PFSK-1 (cell line): ENCODE data around the gene DAGLA.

Experiments
- FOXP2 ChIP-seq: optimal IDR thresholded peaks from 2 replicates; pipeline ENCODE3; 2011; ENCODE audit warnings: borderline replicate concordance, control low read depth, inconsistent platforms; ENCODE audit not compliant: insufficient read depth; ENCODE audit errors: extremely low read length, extremely low read depth
- POLR2AphosphoS5 ChIP-seq: IDR thresholded peaks from 2 replicates; pipeline ENCODE4 v1.6.1; 2012; ENCODE audit warnings: low read depth, mild to moderate bottlenecking, control low read depth, low read length, moderate library complexity
- SIN3A ChIP-seq: IDR thresholded peaks from 2 replicates; pipeline ENCODE4 v1.6.1; 2012; ENCODE audit warnings: mild to moderate bottlenecking, low read length, moderate library complexity, borderline replicate concordance; ENCODE audit not compliant: insufficient read depth
- TAF1 ChIP-seq: IDR thresholded peaks from 2 replicates; pipeline ENCODE4 v1.6.1; 2012; ENCODE audit warnings: low read length, control low read depth, borderline replicate concordance; ENCODE audit not compliant: insufficient read depth
- TF ChIP-seq, protein P1 (sequence below), 2 experiments: IDR thresholded peaks; 2 replicates each; pipeline versions ENCODE4 v1.6.1 to v1.8.0; 2011 to 2012; ENCODE audit warnings: low read depth in 2 of 2, low read length in 2 of 2, control low read depth in 1 of 2, inconsistent platforms in 1 of 2, mild to moderate bottlenecking in 1 of 2, moderate library complexity in 1 of 2; ENCODE audit not compliant: insufficient read depth in 1 of 2

Gene DAGLA

DNA sequence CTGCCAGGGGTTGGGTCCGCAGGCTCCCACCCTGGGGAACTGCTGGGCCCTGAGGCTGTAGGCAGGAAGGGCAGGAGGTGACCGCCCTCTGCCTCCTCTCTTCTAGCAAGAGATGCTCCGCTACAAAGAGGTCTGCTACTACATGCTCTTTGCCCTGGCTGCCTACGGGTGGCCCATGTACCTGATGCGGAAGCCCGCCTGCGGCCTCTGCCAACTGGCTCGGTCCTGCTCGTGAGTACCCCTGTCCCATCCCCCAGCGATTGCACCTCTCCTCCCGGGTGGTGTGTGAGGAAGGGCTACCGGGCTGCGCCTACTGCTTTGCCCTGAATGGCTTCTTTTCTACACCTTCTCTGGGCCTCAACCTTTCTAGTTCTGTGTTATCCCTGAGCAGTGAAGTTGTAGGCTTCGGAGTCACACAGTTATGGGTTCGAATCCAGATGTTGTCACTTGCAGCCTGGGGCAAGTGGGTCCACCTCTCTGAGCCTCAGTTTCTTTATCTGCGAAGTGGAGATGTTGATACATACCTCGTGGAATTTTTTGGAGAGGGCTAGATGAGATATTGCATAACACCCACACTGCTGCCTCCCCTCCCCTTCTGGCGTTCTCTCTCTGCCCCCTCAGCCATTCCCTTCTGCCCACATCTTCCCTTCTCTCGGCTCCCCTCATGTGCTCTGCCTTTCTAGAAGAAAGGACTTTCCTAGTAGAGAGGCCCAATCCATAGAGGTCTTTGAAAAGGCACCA is 51.2 kb downstream of the DAGLA start:
- TF ChIP-seq TAF1, result no peak
- no peak for TF ChIP-seq POLR2AphosphoS5
- TF ChIP-seq, protein P1, sequence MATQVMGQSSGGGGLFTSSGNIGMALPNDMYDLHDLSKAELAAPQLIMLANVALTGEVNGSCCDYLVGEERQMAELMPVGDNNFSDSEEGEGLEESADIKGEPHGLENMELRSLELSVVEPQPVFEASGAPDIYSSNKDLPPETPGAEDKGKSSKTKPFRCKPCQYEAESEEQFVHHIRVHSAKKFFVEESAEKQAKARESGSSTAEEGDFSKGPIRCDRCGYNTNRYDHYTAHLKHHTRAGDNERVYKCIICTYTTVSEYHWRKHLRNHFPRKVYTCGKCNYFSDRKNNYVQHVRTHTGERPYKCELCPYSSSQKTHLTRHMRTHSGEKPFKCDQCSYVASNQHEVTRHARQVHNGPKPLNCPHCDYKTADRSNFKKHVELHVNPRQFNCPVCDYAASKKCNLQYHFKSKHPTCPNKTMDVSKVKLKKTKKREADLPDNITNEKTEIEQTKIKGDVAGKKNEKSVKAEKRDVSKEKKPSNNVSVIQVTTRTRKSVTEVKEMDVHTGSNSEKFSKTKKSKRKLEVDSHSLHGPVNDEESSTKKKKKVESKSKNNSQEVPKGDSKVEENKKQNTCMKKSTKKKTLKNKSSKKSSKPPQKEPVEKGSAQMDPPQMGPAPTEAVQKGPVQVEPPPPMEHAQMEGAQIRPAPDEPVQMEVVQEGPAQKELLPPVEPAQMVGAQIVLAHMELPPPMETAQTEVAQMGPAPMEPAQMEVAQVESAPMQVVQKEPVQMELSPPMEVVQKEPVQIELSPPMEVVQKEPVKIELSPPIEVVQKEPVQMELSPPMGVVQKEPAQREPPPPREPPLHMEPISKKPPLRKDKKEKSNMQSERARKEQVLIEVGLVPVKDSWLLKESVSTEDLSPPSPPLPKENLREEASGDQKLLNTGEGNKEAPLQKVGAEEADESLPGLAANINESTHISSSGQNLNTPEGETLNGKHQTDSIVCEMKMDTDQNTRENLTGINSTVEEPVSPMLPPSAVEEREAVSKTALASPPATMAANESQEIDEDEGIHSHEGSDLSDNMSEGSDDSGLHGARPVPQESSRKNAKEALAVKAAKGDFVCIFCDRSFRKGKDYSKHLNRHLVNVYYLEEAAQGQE (IDR thresholded peaks at IDR 0.05; ENCODE audit: insufficient read depth in 1 of 2, low read depth in 2 of 2, low read length in 2 of 2), result no peak
- TF ChIP-seq FOXP2, result no peak
- TF ChIP-seq SIN3A, result no peak

GRCh38 chr11:61731952-61732675 is 51.9 kb downstream of the DAGLA start:
- TF ChIP-seq TAF1, result no peak
- TF ChIP-seq, protein P1 (IDR thresholded peaks at IDR 0.05; ENCODE audit: insufficient read depth in 1 of 2, low read depth in 2 of 2, low read length in 2 of 2), result no peak
- no peak for TF ChIP-seq SIN3A
- TF ChIP-seq POLR2AphosphoS5, result no peak
- no peak for TF ChIP-seq FOXP2

- no peak for TF ChIP-seq POLR2AphosphoS5
- no peak for TF ChIP-seq FOXP2
- TF ChIP-seq, protein P1 (IDR thresholded peaks at IDR 0.05; ENCODE audit: insufficient read depth in 1 of 2, low read depth in 2 of 2, low read length in 2 of 2), result no peak
- no peak for TF ChIP-seq SIN3A
- TF ChIP-seq TAF1, result no peak
Observed at GRCh38 chr11:61732705-61733104, 52.5 kb downstream of the DAGLA start.

GRCh38 chr11:61733120-61733978 is 53.2 kb downstream of the DAGLA start:
- TF ChIP-seq FOXP2 (peak; percentile 75), SIN3A (peak; percentile 72; the same call in 1 of the 2 replicates), POLR2AphosphoS5 (no peak)

DNA sequence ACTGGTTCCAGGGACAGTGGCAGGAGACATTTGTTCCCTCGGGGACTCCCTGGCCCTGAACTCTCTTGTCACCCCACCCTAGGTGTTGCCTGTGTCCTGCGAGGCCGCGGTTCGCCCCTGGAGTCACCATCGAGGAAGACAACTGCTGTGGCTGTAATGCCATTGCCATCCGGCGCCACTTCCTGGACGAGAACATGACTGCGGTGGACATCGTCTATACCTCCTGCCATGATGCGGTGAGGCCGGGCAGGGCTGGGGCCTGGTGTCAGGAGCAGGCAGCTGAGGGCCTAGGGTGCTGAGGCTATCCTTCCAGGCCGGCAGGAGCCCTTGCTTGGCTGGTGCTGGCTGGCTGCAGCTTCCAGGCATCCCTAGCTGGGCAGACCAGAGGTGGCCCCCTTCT is 54.6 kb downstream of the DAGLA start:
- TF ChIP-seq SIN3A, result no peak
- TF ChIP-seq, protein P1 (IDR thresholded peaks at IDR 0.05; ENCODE audit: insufficient read depth in 1 of 2, low read depth in 2 of 2, low read length in 2 of 2), result no peak
